GM12891 (cell line): ENCODE measurements around the gene FGD2.

ENCODE experiments used
- PAX5 ChIP-seq: IDR thresholded peaks from 2 replicates; pipeline ENCODE4 v1.6.1; 2011; ENCODE audit warnings: low read length, moderate library complexity, mild to moderate bottlenecking; ENCODE audit not compliant: insufficient read depth, severe bottlenecking
- POLR2A ChIP-seq: IDR thresholded peaks from 2 replicates; pipeline ENCODE4 v1.6.1; 2011; ENCODE audit warnings: low read depth, low read length, control low read depth
- POLR2AphosphoS5 ChIP-seq: IDR thresholded peaks from 2 replicates; pipeline ENCODE4 v1.6.1; 2011; ENCODE audit warnings: low read depth, low read length, control low read depth
- TAF1 ChIP-seq: IDR thresholded peaks from 2 replicates; pipeline ENCODE4 v1.6.1; 2011; ENCODE audit warnings: low read depth, low read length, control low read depth

DNA sequence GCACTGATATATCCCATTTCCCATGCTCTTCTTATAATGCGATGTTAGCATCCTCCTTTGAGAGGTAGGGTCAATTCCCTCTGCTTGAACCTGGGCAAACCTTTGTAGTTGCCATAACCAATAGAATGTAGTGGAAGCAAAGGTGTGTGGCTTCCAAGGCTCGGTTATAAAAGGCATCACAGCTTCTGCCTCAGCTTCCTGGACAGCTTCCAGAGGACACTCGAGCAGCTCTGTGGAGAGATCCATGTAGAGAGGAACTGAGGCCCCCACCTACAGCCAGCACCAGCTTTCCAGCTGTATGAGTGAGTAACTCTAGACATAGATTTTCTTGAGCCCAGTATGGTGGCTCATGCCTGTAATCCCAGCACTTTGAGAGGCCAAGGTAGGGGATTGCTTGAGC is 36.7 kb downstream of the FGD2 start:
- TF ChIP-seq POLR2A, result no peak
- no peak for TF ChIP-seq PAX5
- TF ChIP-seq TAF1, result no peak
- TF ChIP-seq POLR2AphosphoS5, result no peak
